H1 (cell line): Measurements from ENCODE around the gene SMTNL2. TPM values are rescaled to one million over a fixed set of nuclear protein-coding genes. Genes with fewer than 3 reads are reported as not detected.

ENCODE experiments used
- ASH2L ChIP-seq: fragments of 200-600, 300-600 bp; sonication (generic); IDR thresholded peaks from one replicate; pipeline ENCODE4 v1.7.1; 2017; ENCODE audit warnings: low read length
- CBX8 ChIP-seq: fragments of 300-800, 300-1000 bp; sonication (generic); IDR thresholded peaks from 2 replicates; pipeline ENCODE4 v1.7.1; 2016; ENCODE audit warnings: low read depth, low read length, borderline replicate concordance
- EP300 ChIP-seq, 2 experiments: IDR thresholded peaks; 1 replicate in 1 of 2; 2 replicates in 1 of 2; pipeline ENCODE4 v1.6.1; 2011 to 2012; ENCODE audit warnings: low read depth in 2 of 2, low read length in 2 of 2, mild to moderate bottlenecking in 2 of 2, borderline replicate concordance in 1 of 2, inconsistent platforms in 1 of 2, moderate library complexity in 1 of 2
- FOSL1 ChIP-seq: IDR thresholded peaks from 2 replicates; pipeline ENCODE4 v1.6.1; 2011; ENCODE audit warnings: mild to moderate bottlenecking, low read depth, low read length, moderate library complexity; ENCODE audit not compliant: insufficient read depth
- GABPA ChIP-seq: IDR thresholded peaks from 2 replicates; pipeline ENCODE4 v1.6.1; 2011; ENCODE audit warnings: mild to moderate bottlenecking, low read length, moderate library complexity, borderline replicate concordance; ENCODE audit not compliant: insufficient read depth
- JUN ChIP-seq: IDR thresholded peaks from 2 replicates; pipeline ENCODE4 v1.6.1; 2011; ENCODE audit warnings: low read depth, mild to moderate bottlenecking, improper control_type of control experiment, low read length
- KDM1A ChIP-seq: fragments of 200-600, 300-600 bp; sonication (generic); IDR thresholded peaks from 2 replicates; pipeline ENCODE4 v1.7.1; 2016; ENCODE audit warnings: mild to moderate bottlenecking, low read length, borderline replicate concordance
- NRF1 ChIP-seq: IDR thresholded peaks from 2 replicates; pipeline ENCODE4 v1.6.1; 2011; ENCODE audit warnings: mild to moderate bottlenecking, low read depth, low read length, improper control_type of control experiment
- TCF12 ChIP-seq: IDR thresholded peaks from 2 replicates; pipeline ENCODE4 v1.6.1; 2011; ENCODE audit warnings: low read depth, mild to moderate bottlenecking, low read length
- polyA plus RNA-seq, 7 experiments: library from polyadenylated mRNA; depleted of rRNA in 3 of 7; stranded (reverse) in 5 of 7; unstranded in 2 of 7; fragments of >200 nt in 5 of 7; fragments of 200-250 nt in 2 of 7; gene quantifications; 1 replicate in 5 of 7; 2 replicates in 1 of 7; 4 replicates in 1 of 7; pipeline versions ENCODE4 v1.2.1 to v1.2.3, GENCODE V29; 2011 to 2013; ENCODE audit warnings: missing spikeins in 2 of 7, mixed read lengths in 2 of 7
- total RNA-seq: library from RNA; stranded (reverse); fragmentation: NEBNext Ultra II Directional; extraction: Animal tissue kit (Norgen Biotek cat#: 25700); gene quantifications from 2 replicates; pipeline ENCODE4 v1.2.1, GENCODE V29; 2021
- TF ChIP-seq, protein P1 (sequence below): fragments of 300-600 bp; sonication (generic); IDR thresholded peaks from 2 replicates; pipeline ENCODE4 v1.7.1; 2012; ENCODE audit warnings: low read length, moderate library complexity, mild to moderate bottlenecking, inconsistent platforms; ENCODE audit not compliant: insufficient replicate concordance

SMTNL2 gene
- total and polyA plus RNA-seq, 2 of the 8 experiments (the other 6 are each of a cell fraction or from before 2014, with no cell fraction given) = 3.6 to 4.5 TPM

DNA sequence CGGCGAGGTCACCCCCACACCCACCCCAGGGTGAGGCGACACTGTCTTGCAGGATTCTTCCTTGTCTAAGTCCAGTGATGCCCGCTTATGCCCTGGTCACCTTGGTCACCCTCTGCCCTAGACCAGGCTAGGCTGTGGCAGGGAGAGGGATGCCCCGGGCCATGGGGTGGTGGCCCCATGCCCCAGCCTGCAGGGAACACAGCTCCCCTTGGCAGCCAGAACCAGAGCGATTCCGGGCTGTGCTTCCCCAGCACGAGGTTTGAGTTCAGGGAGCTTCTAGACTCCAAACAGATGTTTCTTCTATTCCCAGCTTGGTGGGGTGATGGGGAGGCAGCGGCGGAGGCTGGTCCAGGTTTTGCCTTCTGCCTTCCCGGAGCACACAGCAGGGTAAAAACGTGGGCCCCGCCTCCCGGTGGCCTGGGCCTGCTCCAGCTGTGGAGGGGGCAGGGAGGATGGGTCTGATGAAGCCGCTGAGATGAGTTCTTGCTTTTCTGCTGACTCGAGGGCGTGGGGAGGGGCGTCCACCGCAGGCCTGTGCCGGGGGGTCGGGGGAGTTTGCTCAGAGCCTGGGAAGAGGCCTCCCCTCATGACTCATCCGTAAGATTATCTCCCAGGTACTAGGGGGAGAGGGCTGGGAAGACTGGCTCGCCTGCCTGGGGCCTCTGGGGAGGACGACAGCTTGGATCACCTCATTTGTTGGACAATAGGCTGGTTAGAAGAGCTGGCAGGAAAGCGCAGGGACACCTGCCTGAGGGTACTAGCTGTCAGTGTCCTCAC, 15.4 kb downstream of the SMTNL2 start (continued):
- TF ChIP-seq, protein P1, sequence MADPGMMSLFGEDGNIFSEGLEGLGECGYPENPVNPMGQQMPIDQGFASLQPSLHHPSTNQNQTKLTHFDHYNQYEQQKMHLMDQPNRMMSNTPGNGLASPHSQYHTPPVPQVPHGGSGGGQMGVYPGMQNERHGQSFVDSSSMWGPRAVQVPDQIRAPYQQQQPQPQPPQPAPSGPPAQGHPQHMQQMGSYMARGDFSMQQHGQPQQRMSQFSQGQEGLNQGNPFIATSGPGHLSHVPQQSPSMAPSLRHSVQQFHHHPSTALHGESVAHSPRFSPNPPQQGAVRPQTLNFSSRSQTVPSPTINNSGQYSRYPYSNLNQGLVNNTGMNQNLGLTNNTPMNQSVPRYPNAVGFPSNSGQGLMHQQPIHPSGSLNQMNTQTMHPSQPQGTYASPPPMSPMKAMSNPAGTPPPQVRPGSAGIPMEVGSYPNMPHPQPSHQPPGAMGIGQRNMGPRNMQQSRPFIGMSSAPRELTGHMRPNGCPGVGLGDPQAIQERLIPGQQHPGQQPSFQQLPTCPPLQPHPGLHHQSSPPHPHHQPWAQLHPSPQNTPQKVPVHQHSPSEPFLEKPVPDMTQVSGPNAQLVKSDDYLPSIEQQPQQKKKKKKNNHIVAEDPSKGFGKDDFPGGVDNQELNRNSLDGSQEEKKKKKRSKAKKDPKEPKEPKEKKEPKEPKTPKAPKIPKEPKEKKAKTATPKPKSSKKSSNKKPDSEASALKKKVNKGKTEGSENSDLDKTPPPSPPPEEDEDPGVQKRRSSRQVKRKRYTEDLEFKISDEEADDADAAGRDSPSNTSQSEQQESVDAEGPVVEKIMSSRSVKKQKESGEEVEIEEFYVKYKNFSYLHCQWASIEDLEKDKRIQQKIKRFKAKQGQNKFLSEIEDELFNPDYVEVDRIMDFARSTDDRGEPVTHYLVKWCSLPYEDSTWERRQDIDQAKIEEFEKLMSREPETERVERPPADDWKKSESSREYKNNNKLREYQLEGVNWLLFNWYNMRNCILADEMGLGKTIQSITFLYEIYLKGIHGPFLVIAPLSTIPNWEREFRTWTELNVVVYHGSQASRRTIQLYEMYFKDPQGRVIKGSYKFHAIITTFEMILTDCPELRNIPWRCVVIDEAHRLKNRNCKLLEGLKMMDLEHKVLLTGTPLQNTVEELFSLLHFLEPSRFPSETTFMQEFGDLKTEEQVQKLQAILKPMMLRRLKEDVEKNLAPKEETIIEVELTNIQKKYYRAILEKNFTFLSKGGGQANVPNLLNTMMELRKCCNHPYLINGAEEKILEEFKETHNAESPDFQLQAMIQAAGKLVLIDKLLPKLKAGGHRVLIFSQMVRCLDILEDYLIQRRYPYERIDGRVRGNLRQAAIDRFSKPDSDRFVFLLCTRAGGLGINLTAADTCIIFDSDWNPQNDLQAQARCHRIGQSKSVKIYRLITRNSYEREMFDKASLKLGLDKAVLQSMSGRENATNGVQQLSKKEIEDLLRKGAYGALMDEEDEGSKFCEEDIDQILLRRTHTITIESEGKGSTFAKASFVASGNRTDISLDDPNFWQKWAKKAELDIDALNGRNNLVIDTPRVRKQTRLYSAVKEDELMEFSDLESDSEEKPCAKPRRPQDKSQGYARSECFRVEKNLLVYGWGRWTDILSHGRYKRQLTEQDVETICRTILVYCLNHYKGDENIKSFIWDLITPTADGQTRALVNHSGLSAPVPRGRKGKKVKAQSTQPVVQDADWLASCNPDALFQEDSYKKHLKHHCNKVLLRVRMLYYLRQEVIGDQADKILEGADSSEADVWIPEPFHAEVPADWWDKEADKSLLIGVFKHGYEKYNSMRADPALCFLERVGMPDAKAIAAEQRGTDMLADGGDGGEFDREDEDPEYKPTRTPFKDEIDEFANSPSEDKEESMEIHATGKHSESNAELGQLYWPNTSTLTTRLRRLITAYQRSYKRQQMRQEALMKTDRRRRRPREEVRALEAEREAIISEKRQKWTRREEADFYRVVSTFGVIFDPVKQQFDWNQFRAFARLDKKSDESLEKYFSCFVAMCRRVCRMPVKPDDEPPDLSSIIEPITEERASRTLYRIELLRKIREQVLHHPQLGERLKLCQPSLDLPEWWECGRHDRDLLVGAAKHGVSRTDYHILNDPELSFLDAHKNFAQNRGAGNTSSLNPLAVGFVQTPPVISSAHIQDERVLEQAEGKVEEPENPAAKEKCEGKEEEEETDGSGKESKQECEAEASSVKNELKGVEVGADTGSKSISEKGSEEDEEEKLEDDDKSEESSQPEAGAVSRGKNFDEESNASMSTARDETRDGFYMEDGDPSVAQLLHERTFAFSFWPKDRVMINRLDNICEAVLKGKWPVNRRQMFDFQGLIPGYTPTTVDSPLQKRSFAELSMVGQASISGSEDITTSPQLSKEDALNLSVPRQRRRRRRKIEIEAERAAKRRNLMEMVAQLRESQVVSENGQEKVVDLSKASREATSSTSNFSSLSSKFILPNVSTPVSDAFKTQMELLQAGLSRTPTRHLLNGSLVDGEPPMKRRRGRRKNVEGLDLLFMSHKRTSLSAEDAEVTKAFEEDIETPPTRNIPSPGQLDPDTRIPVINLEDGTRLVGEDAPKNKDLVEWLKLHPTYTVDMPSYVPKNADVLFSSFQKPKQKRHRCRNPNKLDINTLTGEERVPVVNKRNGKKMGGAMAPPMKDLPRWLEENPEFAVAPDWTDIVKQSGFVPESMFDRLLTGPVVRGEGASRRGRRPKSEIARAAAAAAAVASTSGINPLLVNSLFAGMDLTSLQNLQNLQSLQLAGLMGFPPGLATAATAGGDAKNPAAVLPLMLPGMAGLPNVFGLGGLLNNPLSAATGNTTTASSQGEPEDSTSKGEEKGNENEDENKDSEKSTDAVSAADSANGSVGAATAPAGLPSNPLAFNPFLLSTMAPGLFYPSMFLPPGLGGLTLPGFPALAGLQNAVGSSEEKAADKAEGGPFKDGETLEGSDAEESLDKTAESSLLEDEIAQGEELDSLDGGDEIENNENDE = no peak
- TF ChIP-seq TCF12 = 0 out of 2 replicates have a peak, but pooled peaks have one; percentile 18
- peak in 1 of 2 experiments; percentile 71; a peak in 1 of 3 replicates for TF ChIP-seq EP300 (IDR thresholded peaks at IDR 0.05; ENCODE audit: borderline replicate concordance in 1 of 2, low read depth in 2 of 2, low read length in 2 of 2)
- TF ChIP-seq NRF1 = no peak
- peak; percentile 80 for TF ChIP-seq ASH2L
- TF ChIP-seq GABPA = peak; percentile 44; the same call in 1 of the 2 replicates
- TF ChIP-seq CBX8 = no peak
- peak; percentile 11; the same call in 1 of the 2 replicates for TF ChIP-seq KDM1A
- no peak for TF ChIP-seq JUN
- no peak for TF ChIP-seq FOSL1
